GM18505 (cell line): ENCODE measurements around the gene CYP20A1.
"Not testable (repeated sequence)": the region's sequence is repeated elsewhere in the genome, so short reads cannot be mapped to it uniquely, and the experiment has no call there.

ENCODE experiments used
- ATAC-seq: cut with Tn5 transposase; IDR thresholded peaks from one replicate; pipeline ENCODE4 v1.9.1; 2021; ENCODE audit not compliant: unreplicated experiment
- POLR2A ChIP-seq: IDR thresholded peaks from 4 replicates; pipeline ENCODE4 v1.6.1; 2011; ENCODE audit warnings: borderline replicate concordance; ENCODE audit not compliant: insufficient read depth, insufficient read length; ENCODE audit errors: extremely low read depth

Gene CYP20A1

GRCh38 chr2:203238704-203239526 is at the start of gene CYP20A1:
CYP20A1 (plus strand) TSS chr2:203239018; CDS start chr2:203239063, 45 bp downstream.
- peak; percentile 92 for ATAC-seq
- peak; percentile 98 for TF ChIP-seq POLR2A

DNA sequence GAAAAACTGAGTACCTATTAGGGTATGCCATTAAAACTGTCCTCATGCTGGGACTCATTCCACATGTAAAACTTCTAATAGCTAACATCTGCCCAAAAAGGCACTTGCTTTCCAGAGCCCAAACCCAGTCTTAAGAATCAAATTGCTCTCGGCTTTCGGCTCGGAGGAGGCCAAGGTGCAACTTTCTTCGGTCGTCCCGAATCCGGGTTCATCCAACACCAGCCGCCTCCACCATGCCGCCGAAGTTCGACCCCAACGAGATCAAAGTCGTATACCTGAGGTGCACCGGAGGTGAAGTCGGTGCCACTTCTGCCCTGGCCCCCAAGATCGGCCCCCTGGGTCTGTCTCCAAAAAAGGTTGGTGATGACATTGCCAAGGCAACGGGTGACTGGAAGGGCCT is 48.3 kb upstream of the CYP20A1 start:
- ATAC-seq, result not testable (repeated sequence)

- not testable (repeated sequence) for ATAC-seq
Observed at GRCh38 chr2:203191026-203191425, 47.8 kb upstream of the CYP20A1 start.

- no peak for ATAC-seq
Observed at GRCh38 chr2:203191961-203192360, 46.9 kb upstream of the CYP20A1 start.

DNA sequence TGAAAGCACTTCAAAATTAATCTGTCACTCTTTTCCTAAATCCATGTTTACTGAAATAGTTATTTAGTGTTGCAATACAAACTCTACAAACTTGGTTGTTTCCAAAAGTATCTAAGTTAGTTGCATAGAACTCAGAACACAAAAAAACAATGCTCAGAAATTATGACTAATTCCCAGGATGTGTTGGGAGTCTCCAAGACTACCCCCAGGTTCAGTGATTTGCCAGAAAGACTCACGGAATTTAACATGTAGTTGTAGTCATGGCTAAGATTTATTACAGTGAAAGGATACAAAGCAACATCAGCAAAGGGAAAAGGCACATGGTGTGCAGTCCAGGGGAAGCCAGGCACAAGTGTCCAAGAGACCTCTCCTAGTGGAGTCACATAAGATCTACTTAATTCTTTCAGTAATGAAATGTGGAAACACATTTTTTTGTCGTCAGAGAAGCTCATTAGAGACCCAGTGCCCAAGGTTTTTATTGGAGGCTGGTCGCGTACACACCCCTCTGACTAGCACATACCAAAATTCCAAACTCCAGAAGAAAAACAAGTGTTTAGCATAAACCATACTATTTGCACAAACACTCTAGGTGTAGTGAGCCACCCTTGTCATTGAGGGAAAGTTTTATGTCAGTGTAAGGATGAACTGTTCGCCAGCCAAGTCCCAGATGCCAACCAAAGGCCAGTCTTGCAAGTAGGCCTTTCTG is 43.3 kb upstream of the CYP20A1 start:
- TF ChIP-seq POLR2A, result no peak
- no peak for ATAC-seq

More at GRCh38 chr2:203191961-203192360, 46.9 kb upstream of the CYP20A1 start:
- TF ChIP-seq POLR2A, result no peak

GRCh38 chr2:203200866-203201265 is 38.0 kb upstream of the CYP20A1 start:
- no peak for ATAC-seq
- no peak for TF ChIP-seq POLR2A

- TF ChIP-seq POLR2A, result no peak
- ATAC-seq, result no peak
Observed at GRCh38 chr2:203201426-203201825, 37.4 kb upstream of the CYP20A1 start.

DNA sequence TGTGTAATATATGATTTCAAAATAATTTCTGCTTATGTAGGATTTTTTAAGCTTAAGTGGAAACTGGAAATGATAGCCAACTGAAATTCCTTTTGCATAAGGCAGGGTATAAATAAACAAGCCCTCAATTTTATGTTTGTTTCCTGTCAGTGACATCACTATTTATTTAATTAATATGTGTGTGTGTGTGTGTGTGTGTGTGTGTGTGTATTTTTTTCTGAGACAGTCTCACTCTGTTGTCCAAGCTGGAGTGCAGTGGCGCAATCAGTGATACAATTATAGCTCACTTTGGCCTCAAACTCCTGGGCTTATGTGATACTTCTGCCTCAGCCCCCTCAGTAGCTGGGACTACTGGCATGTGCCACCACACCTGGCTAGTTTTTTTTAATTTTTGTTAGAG is 29.3 kb upstream of the CYP20A1 start:
- TF ChIP-seq POLR2A, result no peak
- no peak for ATAC-seq

- no peak for ATAC-seq
Observed at GRCh38 chr2:203225423-203226039, 13.3 kb upstream of the CYP20A1 start.

GRCh38 chr2:203229674-203230073 is 9.1 kb upstream of the CYP20A1 start:
- not testable (repeated sequence) for ATAC-seq

More at GRCh38 chr2:203225423-203226039, 13.3 kb upstream of the CYP20A1 start:
- no peak for TF ChIP-seq POLR2A

DNA sequence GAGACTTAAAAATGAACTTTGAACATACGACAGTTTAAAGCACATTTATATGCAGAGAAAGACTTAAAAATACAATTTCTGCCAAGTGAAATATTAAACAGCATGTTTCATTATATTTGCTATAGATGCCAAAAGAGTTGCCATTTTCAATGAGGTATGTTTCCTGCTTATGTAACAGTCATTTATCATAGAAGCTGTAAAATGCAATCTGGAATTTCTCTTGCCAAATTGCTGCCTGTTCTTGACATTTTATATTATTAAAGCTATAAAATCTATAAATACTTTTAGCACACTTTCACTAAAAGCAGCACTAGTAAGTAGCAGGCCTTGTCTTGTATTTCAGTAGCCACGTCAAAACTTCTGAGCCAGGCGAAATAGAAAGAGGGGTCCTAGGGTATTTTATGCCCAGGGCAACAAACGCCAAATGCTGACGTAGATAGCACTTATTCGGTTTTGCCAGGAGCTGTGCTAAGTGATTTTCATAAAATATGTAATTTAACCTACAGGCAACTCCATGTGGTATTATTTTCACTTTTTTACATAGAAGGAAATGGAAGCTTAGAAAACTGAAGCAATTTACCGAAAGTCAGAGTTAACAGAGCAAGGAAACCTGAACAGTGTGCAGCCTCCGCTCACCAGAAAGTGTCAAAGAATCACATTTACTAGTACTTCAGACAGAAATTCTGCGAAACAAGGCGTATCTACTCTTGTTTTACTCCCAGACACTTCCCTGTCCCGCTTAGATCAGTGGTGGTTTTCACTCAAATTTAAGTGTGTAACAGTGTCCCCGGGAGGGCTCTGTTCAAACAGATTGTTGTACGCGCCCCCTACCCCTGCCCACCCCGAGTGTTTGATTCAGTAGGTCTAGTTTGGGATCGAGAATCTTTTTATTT is 1.2 kb upstream of the CYP20A1 start:
- no peak for ATAC-seq
- no peak for TF ChIP-seq POLR2A

- no peak for ATAC-seq
- TF ChIP-seq POLR2A, result no peak
Observed at GRCh38 chr2:203238292-203238703, 520 bp upstream of the CYP20A1 start.

GRCh38 chr2:203240491-203240890 is 1.7 kb downstream of the CYP20A1 start:
- no peak for TF ChIP-seq POLR2A
- no peak for ATAC-seq
